ENCODE data around the gene ARHGAP20. TPM values are rescaled to one million over a fixed set of nuclear protein-coding genes. Genes with fewer than 3 reads are reported as not detected.

Gene ARHGAP20
- total and polyA plus RNA-seq, 7 donors, result 0.29 to 5.9 (median 0.84) TPM

GRCh38 chr11:110665689-110666465 is 46.4 kb downstream of the ARHGAP20 start:
- DNase-seq (no peak), ATAC-seq (no peak)
- intact Hi-C loops (cut with DNase I), result no loop called here
- Histone ChIP-seq H3K4me1 (no peaks in the 10 kb centered on the region), H3K36me3 (ENCODE audit: insufficient read depth in 1 of 2, low read depth in 1 of 2) (no peaks in the 10 kb centered on the region), H3K27me3 (ENCODE audit: insufficient read depth in 3 of 3, low read length in 2 of 3) (no peaks in the 10 kb centered on the region), H3K4me3 (no peak overlapping the region), H3K9me3 (no peaks in the 10 kb centered on the region), H3K27ac (no peak overlapping the region)
- WGBS, 3 donors, result 92 to 97% (median 93%) methylated on average over 7 of the region's 7 CpGs
- TF ChIP-seq, protein P1, sequence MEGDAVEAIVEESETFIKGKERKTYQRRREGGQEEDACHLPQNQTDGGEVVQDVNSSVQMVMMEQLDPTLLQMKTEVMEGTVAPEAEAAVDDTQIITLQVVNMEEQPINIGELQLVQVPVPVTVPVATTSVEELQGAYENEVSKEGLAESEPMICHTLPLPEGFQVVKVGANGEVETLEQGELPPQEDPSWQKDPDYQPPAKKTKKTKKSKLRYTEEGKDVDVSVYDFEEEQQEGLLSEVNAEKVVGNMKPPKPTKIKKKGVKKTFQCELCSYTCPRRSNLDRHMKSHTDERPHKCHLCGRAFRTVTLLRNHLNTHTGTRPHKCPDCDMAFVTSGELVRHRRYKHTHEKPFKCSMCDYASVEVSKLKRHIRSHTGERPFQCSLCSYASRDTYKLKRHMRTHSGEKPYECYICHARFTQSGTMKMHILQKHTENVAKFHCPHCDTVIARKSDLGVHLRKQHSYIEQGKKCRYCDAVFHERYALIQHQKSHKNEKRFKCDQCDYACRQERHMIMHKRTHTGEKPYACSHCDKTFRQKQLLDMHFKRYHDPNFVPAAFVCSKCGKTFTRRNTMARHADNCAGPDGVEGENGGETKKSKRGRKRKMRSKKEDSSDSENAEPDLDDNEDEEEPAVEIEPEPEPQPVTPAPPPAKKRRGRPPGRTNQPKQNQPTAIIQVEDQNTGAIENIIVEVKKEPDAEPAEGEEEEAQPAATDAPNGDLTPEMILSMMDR (IDR thresholded peaks at IDR 0.05), result no peak

DNA sequence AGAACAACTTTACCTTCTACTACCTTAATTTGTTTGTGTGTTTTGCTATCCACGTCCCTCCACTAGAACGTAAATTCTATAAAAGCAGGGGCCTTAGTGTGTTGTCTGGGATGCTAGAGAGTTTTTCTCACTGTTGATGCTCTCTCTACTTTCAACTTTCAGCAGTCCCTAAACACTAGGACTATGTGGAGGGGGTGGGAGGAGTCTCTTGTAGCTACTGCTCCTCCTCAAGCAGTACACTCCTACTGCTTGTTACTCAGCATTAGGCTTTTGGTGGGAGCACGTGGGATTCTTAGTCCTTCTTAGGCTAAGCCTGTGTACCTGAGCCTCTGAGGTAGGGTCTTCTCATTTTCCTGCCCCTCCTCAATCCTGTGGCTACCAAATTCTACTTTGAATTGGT is 56.3 kb downstream of the ARHGAP20 start:
- intact Hi-C loops (cut with DNase I), result no loop called here
- WGBS, 3 donors, result 77 to 82% (median 78%) methylated on average over 3 of the region's 3 CpGs
- H3K4me1 ChIP-seq, result no peaks in the 10 kb centered on the region
- H3K27me3 ChIP-seq (ENCODE audit: insufficient read depth in 3 of 3, low read length in 2 of 3), result no peaks in the 10 kb centered on the region
- no peak overlapping the region for H3K4me3 ChIP-seq
- DNase-seq (no peak), ATAC-seq (no peak)
- TF ChIP-seq, protein P1 (IDR thresholded peaks at IDR 0.05), result no peak
- no peak overlapping the region for H3K27ac ChIP-seq
- H3K9me3 ChIP-seq, result peaks cover 11% of the 10 kb centered on the region
- no peaks in the 10 kb centered on the region for H3K36me3 ChIP-seq (ENCODE audit: insufficient read depth in 1 of 2, low read depth in 1 of 2)

DNA sequence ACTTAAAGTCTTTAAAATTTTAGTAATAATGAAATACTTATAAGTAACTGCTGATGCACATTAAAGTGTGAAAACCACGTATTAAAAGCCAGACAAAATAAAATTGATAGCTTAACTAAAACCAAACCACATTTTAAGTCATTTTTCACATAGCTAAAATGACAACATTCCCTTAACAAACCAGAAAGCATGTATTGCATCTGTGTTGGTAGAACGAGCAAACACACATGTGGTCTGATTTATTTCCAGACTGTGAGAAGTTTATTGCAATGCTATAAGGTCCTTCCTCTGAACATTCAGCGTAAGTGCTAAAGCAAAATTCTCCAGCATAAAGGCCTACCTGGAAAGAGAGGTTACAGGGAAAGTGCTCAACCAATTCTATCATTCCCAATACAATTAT is 57.8 kb downstream of the ARHGAP20 start:
- 69 to 72% (median 71%) methylated on average over 3 of the region's 3 CpGs for WGBS, 3 donors
- no peaks in the 10 kb centered on the region for H3K4me1 ChIP-seq
- peaks cover 14% of the 10 kb centered on the region for H3K9me3 ChIP-seq

GRCh38 chr11:110645253-110645652 is 67.0 kb downstream of the ARHGAP20 start:
- Histone ChIP-seq H3K27ac (no peak overlapping the region), H3K36me3 (ENCODE audit: insufficient read depth in 1 of 2, low read depth in 1 of 2) (no peaks in the 10 kb centered on the region), H3K4me3 (no peak overlapping the region), H3K9me3 (no peaks in the 10 kb centered on the region), H3K27me3 (ENCODE audit: insufficient read depth in 3 of 3, low read length in 2 of 3) (no peaks in the 10 kb centered on the region), H3K4me1 (no peaks in the 10 kb centered on the region)
- WGBS, 3 donors, result 91 to 97% (median 96%) methylated on average over 2 of the region's 2 CpGs
- ATAC-seq, result no peak
- intact Hi-C loops (cut with DNase I), result no loop called here
- DNase-seq, result no peak
- TF ChIP-seq, protein P1 (IDR thresholded peaks at IDR 0.05), result no peak

More for the DNA sequence above, 57.8 kb downstream of the ARHGAP20 start:
- ATAC-seq (no peak), DNase-seq (no peak)
- Histone ChIP-seq H3K27me3 (ENCODE audit: insufficient read depth in 3 of 3, low read length in 2 of 3) (no peaks in the 10 kb centered on the region), H3K36me3 (ENCODE audit: insufficient read depth in 1 of 2, low read depth in 1 of 2) (no peaks in the 10 kb centered on the region), H3K4me3 (no peak overlapping the region), H3K27ac (no peak overlapping the region)
- intact Hi-C loops (cut with DNase I), result no loop called here
- TF ChIP-seq, protein P1 (IDR thresholded peaks at IDR 0.05), result no peak

GRCh38 chr11:110634370-110634769 is 77.9 kb downstream of the ARHGAP20 start:
- intact Hi-C loops (cut with DNase I), result no loop called here
- Histone ChIP-seq H3K36me3 (ENCODE audit: insufficient read depth in 1 of 2, low read depth in 1 of 2) (no peaks in the 10 kb centered on the region), H3K9me3 (no peaks in the 10 kb centered on the region), H3K4me3 (no peak overlapping the region), H3K4me1 (no peaks in the 10 kb centered on the region), H3K27ac (no peak overlapping the region), H3K27me3 (ENCODE audit: insufficient read depth in 3 of 3, low read length in 2 of 3) (no peaks in the 10 kb centered on the region)
- TF ChIP-seq, protein P1 (IDR thresholded peaks at IDR 0.05), result no peak
- no peak for ATAC-seq
- DNase-seq, result no peak
